CD4-positive, alpha-beta T cell treated with Interleukin-4 for 4 hours (primary cell): Measurements from ENCODE around the gene ENTPD1.

ENCODE experiments used
- DNase-seq: peaks from one replicate; pipeline ENCODE4 v3.0.0-alpha.2; 2020

The ENTPD1 gene

GRCh38 chr10:95833042-95833610, 77.2 kb downstream of the ENTPD1 start:
- DNase-seq, result no peak

DNA sequence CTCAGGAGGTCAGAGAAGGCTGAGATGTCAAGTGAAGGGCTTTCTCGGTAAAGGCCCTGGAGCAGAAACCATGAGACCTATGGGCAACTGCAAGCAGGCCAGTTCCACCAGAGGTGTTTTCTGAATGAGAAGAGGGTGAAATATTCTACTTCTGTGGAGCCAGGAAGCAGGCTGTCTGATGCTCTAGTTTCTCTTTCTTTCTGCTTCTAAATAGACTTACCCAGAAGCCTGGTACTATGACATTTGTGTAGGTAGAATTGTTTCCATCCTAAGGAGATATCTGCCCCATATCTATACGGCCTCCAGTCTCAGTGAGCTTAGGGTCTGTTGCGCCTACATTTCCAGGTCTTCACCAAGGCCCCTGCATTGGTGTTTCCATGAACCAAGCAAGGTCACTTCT, 78.4 kb downstream of the ENTPD1 start:
- no peak for DNase-seq

DNA sequence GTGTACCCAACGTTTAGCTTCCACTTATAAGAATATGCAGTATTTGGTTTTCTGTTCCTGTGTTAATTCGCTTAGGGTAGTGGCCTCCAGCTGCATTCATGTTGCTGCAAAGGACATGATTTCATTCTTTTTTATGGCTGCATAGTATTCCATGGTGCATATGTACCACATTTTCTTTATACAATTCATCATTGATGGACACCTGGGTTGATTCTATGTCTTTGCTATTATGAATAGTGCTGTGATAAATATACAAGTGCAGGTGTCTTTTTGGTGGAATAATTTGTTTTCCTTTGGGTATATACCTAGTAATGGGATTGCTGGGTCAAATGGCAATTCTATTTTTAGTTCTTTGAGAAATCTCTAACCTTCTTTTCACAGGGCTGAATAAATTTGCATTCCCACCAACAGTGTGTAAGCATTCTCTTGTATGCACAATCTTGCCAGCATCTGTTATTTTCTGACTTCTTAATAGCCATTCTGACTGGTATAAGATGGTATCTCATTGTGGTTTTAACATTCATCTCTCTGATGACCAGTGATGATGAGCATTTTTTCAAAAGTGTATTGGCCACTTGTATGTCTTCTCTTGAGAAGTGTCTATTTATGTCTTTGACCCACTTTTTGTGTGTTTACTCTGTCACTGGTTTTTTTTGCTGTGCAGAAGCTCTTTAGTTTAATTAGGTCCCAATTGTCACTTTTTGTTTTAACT, 79.3 kb downstream of the ENTPD1 start:
- no peak for DNase-seq

DNA sequence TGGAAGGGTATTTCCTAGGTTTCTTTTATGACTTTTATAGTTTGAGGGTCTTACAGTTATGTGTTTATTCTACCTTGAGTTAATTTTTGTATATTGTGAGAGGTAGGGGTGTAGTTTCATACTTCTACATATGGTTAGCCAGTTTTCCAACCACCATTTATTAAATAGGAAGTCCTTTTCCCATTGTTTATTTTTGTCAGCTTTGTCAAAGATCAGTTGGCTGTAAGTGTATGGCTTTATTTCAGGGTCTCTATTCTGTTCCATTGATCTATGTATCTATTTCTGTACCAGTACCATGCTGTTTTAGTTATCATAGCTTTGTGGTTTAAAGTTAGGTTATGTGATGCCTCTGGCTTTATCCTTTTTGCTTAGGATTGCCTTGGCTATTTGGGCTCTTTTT, 79.9 kb downstream of the ENTPD1 start:
- DNase-seq, result no peak

- DNase-seq, result no peak
Observed at GRCh38 chr10:95836610-95837355, 80.8 kb downstream of the ENTPD1 start.

DNA sequence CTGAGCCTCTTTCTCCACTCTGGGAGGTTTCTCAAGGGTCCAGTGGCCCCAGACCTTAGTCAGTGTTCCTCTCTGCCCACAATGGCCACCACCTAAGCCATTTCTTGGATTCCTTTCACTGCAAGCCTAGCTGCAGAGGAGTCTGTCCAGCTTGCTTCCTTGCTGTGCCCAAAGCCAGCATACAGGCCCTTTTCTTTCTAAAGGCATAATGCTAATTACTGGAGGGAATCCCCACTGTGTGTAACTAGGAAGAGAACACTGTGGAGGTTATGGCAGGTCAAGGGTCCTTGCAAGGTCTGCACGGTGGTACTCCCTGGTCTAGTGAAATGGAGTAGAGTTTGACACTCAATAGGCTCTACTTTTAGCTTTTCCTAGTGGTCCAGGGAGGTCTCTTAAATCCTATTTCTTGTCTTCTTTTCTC, 81.4 kb downstream of the ENTPD1 start:
- DNase-seq, result no peak

- DNase-seq, result no peak
Observed at GRCh38 chr10:95837783-95838182, 81.8 kb downstream of the ENTPD1 start.

- no peak for DNase-seq
Observed at GRCh38 chr10:95840121-95840520, 84.2 kb downstream of the ENTPD1 start.

- DNase-seq, result no peak
Observed at GRCh38 chr10:95840681-95841080, 84.7 kb downstream of the ENTPD1 start.

DNA sequence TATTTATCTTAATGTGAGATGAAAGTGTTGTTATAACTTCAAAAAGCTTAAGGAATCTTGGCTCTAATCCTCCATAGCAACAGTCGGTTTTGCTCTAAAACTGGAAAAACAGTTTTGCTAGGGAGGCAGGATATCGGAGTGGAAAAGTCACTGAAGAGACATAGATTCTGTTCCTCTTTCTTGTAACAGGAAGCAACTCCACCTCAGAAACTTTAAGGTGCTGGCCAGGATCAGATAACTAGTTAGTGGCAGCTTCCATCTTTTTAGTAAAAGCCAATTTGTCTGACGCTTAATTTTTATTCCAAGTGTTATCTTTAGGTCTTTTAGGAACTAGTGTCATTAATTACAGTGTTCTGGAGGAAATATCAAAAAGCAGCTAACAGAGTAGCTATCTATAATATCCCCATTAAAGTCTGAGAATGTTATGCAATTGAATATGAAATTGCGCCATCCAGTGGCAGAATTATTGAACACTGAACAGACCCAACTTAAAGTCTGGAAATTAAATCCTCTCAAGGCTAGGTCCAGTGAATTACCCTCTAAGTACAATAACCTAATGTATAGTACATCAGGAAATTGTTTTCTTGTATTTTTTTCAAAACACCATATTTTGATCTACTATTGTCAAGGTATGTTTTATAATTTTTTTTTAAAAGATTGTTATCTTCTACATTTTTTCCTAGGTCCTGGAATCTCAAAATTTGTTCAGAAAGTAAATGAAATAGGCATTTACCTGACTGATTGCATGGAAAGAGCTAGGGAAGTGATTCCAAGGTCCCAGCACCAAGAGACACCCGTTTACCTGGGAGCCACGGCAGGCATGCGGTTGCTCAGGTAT, 85.9 kb downstream of the ENTPD1 start:
- DNase-seq, result peak; percentile 54

DNA sequence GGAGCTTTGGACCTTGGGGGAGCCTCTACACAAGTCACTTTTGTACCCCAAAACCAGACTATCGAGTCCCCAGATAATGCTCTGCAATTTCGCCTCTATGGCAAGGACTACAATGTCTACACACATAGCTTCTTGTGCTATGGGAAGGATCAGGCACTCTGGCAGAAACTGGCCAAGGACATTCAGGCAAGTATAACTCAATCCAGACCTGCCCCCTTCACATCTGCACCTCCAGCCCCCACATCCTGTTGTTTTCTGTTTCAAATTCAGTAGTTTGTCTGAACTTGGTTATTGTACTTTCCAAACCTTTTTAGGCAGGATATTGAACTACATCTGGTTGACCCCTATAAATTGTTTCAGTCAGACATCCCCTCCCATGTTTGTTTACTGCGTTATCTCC, 89.4 kb downstream of the ENTPD1 start:
- DNase-seq, result no peak

DNA sequence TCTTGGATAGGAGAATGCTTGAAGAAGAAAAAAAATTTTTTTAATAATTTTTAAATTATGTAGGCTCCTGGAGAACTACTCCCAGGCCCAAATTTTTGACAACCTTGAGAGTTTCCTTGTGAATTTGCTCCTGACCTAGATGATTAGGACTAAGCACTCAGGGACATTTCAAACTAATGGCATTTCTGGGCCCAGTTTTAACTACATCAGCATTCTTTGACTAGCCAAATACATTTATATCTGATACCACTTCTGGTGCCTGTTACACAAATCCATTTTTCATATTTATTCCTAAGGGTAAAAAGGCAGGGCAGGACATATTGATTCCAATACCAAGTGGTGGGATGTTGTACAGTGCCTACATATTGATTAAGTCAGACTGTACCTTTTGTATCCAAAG, 91.0 kb downstream of the ENTPD1 start:
- DNase-seq, result no peak

DNA sequence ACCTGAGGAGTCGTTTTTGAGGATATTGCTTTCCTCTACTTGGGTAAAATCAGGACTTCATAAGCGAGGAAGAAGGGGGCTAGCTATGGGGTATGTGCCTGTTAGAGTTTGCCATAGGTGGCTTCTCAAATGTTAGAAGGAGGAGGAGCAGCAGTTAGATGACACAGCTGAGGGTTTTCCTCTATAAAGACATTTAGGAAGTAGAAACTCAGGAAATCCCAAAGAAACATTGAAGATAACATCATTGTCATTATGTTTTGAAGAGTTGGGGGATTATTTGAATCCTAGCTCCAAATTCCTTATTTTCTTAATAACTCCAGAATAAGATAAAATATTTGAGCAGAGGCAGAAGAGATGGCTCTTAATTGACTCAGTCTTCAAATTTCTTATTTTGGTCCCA, 92.9 kb downstream of the ENTPD1 start:
- no peak for DNase-seq

- no peak for DNase-seq
Observed at GRCh38 chr10:95850791-95851190, 94.8 kb downstream of the ENTPD1 start.

GRCh38 chr10:95860166-95860940, 104.4 kb downstream of the ENTPD1 start:
- DNase-seq, result no peak

DNA sequence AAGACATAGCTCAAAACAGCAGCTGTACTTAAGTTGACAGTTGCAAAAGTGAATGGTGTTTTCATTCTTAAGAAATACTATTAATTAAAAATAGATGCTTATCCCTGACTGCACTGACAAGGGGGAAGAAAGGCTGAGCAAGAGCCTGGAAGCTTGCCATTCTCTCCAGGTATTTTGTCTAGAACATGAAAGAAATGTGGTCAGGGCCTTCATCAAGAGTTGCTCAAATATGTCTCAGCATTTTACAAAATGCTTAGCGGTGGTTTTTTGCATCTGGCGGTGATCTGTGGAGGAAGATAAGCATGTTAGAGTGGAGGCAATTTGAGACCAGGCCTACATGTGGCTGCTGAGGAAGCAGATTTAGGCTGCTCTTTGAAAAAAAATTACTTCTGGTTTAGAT, 105.4 kb downstream of the ENTPD1 start:
- DNase-seq, result no peak

GRCh38 chr10:95864906-95865813, 109.2 kb downstream of the ENTPD1 start:
- DNase-seq, result peak; percentile 31

DNA sequence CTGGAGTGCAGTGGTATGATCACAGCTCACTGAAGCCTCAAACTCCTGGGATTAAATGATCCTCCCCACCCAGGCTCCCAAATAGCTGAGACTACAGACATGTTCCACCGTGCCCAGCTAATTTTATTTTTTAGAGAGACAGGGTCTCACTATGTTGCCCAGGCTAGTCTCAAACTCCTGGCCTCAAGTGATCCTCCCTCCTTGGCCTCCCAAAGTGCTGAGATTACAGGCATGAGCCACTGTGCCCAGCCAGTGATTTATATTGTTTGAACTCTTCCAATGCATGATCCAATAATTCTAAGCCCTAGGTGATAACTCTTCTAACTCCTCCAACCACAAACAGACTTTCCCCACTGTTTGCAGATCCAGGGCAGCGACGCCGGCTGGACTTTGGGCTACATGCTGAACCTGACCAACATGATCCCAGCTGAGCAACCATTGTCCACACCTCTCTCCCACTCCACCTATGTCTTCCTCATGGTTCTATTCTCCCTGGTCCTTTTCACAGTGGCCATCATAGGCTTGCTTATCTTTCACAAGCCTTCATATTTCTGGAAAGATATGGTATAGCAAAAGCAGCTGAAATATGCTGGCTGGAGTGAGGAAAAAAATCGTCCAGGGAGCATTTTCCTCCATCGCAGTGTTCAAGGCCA, 110.0 kb downstream of the ENTPD1 start:
- DNase-seq, result no peak

DNA sequence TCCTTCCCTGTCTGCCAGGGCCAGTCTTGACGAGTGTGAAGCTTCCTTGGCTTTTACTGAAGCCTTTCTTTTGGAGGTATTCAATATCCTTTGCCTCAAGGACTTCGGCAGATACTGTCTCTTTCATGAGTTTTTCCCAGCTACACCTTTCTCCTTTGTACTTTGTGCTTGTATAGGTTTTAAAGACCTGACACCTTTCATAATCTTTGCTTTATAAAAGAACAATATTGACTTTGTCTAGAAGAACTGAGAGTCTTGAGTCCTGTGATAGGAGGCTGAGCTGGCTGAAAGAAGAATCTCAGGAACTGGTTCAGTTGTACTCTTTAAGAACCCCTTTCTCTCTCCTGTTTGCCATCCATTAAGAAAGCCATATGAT, 110.5 kb downstream of the ENTPD1 start:
- no peak for DNase-seq

DNA sequence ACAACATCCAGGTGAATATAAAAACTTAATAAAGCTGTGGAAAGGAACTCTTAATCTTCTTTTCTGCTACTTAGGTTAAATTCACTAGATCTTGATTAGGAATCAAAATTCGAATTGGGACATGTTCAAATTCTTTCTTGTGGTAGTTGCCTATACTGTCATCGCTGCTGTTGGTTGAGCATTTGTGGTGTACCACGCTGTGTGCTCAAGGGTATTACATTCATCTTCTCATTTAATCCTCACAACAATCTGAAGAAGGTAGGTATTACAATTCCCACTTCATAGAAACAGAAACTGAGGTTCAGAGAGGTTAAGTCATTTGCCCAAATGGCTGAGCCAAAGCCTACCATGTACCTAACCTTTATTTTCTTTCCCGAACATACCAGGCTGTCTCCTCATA, 111.9 kb downstream of the ENTPD1 start:
- DNase-seq, result no peak

DNA sequence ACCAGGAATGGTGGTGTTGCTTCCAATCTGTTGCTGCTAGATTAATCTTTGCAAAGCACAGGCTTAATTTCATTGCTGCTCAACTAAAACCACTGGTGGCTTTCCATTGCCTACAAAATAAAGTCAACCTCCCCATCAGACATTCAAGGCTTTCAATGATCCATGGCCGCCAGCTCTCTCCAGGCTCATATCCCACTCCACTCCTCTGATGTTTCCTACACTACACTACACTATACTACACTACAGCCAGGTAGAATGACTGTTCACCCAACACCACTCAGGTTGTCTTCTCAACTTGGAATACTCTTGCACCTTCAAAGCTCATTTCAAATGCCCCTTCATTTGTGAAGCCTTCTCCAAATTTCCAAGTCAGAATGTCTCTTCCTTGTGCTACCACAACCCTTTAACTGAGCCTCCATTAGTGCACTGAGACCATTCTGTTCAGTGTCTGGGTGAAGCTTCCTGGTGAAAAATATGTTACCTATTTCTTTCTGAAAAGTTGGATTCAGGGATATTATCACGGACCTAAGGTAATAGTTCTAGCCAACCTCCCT, 116.3 kb downstream of the ENTPD1 start:
- DNase-seq, result no peak
